OCI-LY1 (cell line): ENCODE measurements around the gene STK39.

Source experiments
- H2AFZ ChIP-seq: fragments of 200-600 bp; sonication (generic), shearing (Covaris generic); 2 replicates; pipeline ENCODE4 v1.6.0; 2014; ENCODE audit warnings: antibody characterized with exemption, mild to moderate bottlenecking, low read length
- H3F3A ChIP-seq: fragments of 200-600 bp; sonication (generic), shearing (Covaris generic); 2 replicates; pipeline ENCODE4 v1.6.0; 2014; ENCODE audit warnings: mild to moderate bottlenecking, antibody characterized with exemption, low read length, moderate library complexity; ENCODE audit not compliant: insufficient read depth
- H3K27ac ChIP-seq: fragments of 200-600 bp; sonication (generic); 2 replicates; pipeline ENCODE4 v1.5.1; 2014; ENCODE audit warnings: low read length, mixed run types, mild to moderate bottlenecking, low read depth; ENCODE audit not compliant: poor library complexity, severe bottlenecking
- H3K27me3 ChIP-seq: fragments of 200-600 bp; sonication (generic); 2 replicates; pipeline ENCODE4 v1.6.0; 2014; ENCODE audit warnings: antibody characterized with exemption, mild to moderate bottlenecking, low read length, moderate library complexity; ENCODE audit not compliant: insufficient read depth
- H3K36me3 ChIP-seq: fragments of 200-600 bp; sonication (generic); 2 replicates; pipeline ENCODE4 v1.6.1; 2014; ENCODE audit warnings: mild to moderate bottlenecking, antibody characterized with exemption, low read length, moderate library complexity, mixed read lengths; ENCODE audit not compliant: insufficient read depth
- H3K4me1 ChIP-seq: fragments of 200-600 bp; sonication (generic); 2 replicates; pipeline ENCODE4 v1.5.1; 2014; ENCODE audit warnings: mild to moderate bottlenecking, low read length, moderate library complexity; ENCODE audit not compliant: insufficient read depth, severe bottlenecking
- H3K4me2 ChIP-seq: fragments of 200-600 bp; sonication (generic), shearing (Covaris generic); 2 replicates; pipeline ENCODE4 v1.6.1; 2014; ENCODE audit warnings: low read length
- H3K4me3 ChIP-seq: fragments of 200-600 bp; sonication (generic); 2 replicates; pipeline ENCODE4 v1.5.1; 2014; ENCODE audit warnings: low read length, low read depth, mild to moderate bottlenecking, mixed read lengths; ENCODE audit not compliant: poor library complexity, severe bottlenecking
- H3K79me2 ChIP-seq: fragments of 200-600 bp; shearing (Covaris generic); 2 replicates; pipeline ENCODE4 v1.6.1; 2016; ENCODE audit warnings: mixed run types, low read length, mixed read lengths; ENCODE audit not compliant: insufficient read depth
- H3K9ac ChIP-seq: fragments of 200-600 bp; sonication (generic), shearing (Covaris generic); 2 replicates; pipeline ENCODE4 v1.6.1; 2014; ENCODE audit warnings: mild to moderate bottlenecking, low read length, mixed read lengths
- H3K9me2 ChIP-seq: fragments of 200-600 bp; sonication (generic), shearing (Covaris generic); 2 replicates; pipeline ENCODE4 v1.6.1; 2014; ENCODE audit warnings: low read depth, mild to moderate bottlenecking, low read length, mixed read lengths
- H3K9me3 ChIP-seq: fragments of 200-600 bp; shearing (Covaris generic); 2 replicates; pipeline ENCODE4 v1.6.1; 2014; ENCODE audit warnings: low read length, mixed read lengths
- H4K20me1 ChIP-seq: fragments of 200-600 bp; sonication (generic), shearing (Covaris generic); 2 replicates; pipeline ENCODE4 v1.6.0; 2016; ENCODE audit warnings: mild to moderate bottlenecking, low read length; ENCODE audit not compliant: insufficient read depth
- CTCF ChIP-seq: fragments of 200-600 bp; sonication (generic), shearing (Covaris generic); IDR thresholded peaks from 2 replicates; pipeline ENCODE4 v1.5.1; 2017; ENCODE audit warnings: mild to moderate bottlenecking, antibody characterized with exemption, low read length, moderate library complexity, mixed read lengths
- EZH2 ChIP-seq: fragments of 200-600 bp; sonication (generic), shearing (Covaris generic); IDR thresholded peaks from 2 replicates; pipeline ENCODE4 v1.8.0; 2017; ENCODE audit warnings: borderline replicate concordance, mixed run types, mild to moderate bottlenecking, antibody characterized with exemption, low read length, moderate library complexity, mixed read lengths

The STK39 gene

GRCh38 chr2:167981945-167982344, 265.4 kb downstream of the STK39 start:
- Histone ChIP-seq H3K27me3 (no peaks in the 10 kb centered on the region), H3F3A (no peaks in the 10 kb centered on the region), H4K20me1 (no peaks in the 10 kb centered on the region), H3K79me2 (no peaks in the 10 kb centered on the region), H3K27ac (no peak overlapping the region), H2AFZ (no peak overlapping the region), H3K9ac (no peak overlapping the region), H3K36me3 (peaks cover 6% of the 10 kb centered on the region; the same call in 1 of the 2 replicates), H3K4me2 (no peak overlapping the region), H3K9me3 (no peaks in the 10 kb centered on the region), H3K9me2 (no peaks in the 10 kb centered on the region), H3K4me3 (no peak overlapping the region), H3K4me1 (no peaks in the 10 kb centered on the region)
- no peak for TF ChIP-seq EZH2
- TF ChIP-seq CTCF = no peak

GRCh38 chr2:167980439-167980838, 267.0 kb downstream of the STK39 start:
- H3K4me2 ChIP-seq = no peak overlapping the region
- H2AFZ ChIP-seq = no peak overlapping the region
- no peak overlapping the region for H3K27ac ChIP-seq
- TF ChIP-seq EZH2 = no peak
- no peak for TF ChIP-seq CTCF
- no peaks in the 10 kb centered on the region for H3K9me2 ChIP-seq
- no peaks in the 10 kb centered on the region for H3K79me2 ChIP-seq
- H3K9me3 ChIP-seq = no peaks in the 10 kb centered on the region
- H3K9ac ChIP-seq = no peak overlapping the region
- no peak overlapping the region for H3K4me3 ChIP-seq
- H3F3A ChIP-seq = no peaks in the 10 kb centered on the region
- H4K20me1 ChIP-seq = no peaks in the 10 kb centered on the region
- no peaks in the 10 kb centered on the region for H3K4me1 ChIP-seq
- H3K36me3 ChIP-seq = peaks cover 6% of the 10 kb centered on the region; the same call in 1 of the 2 replicates
- no peaks in the 10 kb centered on the region for H3K27me3 ChIP-seq

- no peak overlapping the region for H3K4me2 ChIP-seq
- H3K9ac ChIP-seq = no peak overlapping the region
- H3F3A ChIP-seq = no peaks in the 10 kb centered on the region
- no peaks in the 10 kb centered on the region for H3K4me1 ChIP-seq
- H3K36me3 ChIP-seq = peaks cover 7% of the 10 kb centered on the region; the same call in 1 of the 2 replicates
- peaks cover 12% of the 10 kb centered on the region; the same call in 1 of the 2 replicates for H3K9me3 ChIP-seq
- no peak overlapping the region for H3K4me3 ChIP-seq
- H3K9me2 ChIP-seq = no peaks in the 10 kb centered on the region
- H3K79me2 ChIP-seq = no peaks in the 10 kb centered on the region
- TF ChIP-seq EZH2 (no peak), CTCF (no peak)
- no peak overlapping the region for H2AFZ ChIP-seq
- no peaks in the 10 kb centered on the region for H4K20me1 ChIP-seq
- H3K27me3 ChIP-seq = no peaks in the 10 kb centered on the region
- H3K27ac ChIP-seq = no peak overlapping the region
Observed at GRCh38 chr2:167972746-167973145, 274.6 kb downstream of the STK39 start.
